H9 (cell line): Measurements from ENCODE around the gene QSER1. TPM values are rescaled to one million over a fixed set of nuclear protein-coding genes. Genes with fewer than 3 reads are reported as not detected.

Experiments used
- DNase-seq: peaks from one replicate; pipeline ENCODE4 v3.0.0-alpha.2; 2017
- H2AFZ ChIP-seq: one replicate; pipeline ENCODE4 v1.6.1; 2013; ENCODE audit warnings: mild to moderate bottlenecking, low read length, control low read depth, moderate library complexity
- H2AK5ac ChIP-seq: 2 replicates; pipeline ENCODE4 v1.6.1; 2013; ENCODE audit warnings: low read length, control low read depth, mixed read lengths; ENCODE audit not compliant: insufficient read length
- H2BK120ac ChIP-seq: one replicate; pipeline ENCODE4 v1.6.1; 2013; ENCODE audit warnings: low read depth, mild to moderate bottlenecking, low read length, control low read depth, inconsistent platforms; ENCODE audit not compliant: poor library complexity, severe bottlenecking
- H2BK12ac ChIP-seq: 2 replicates; pipeline ENCODE4 v1.6.1; 2013; ENCODE audit warnings: low read length, control low read depth, mixed read lengths, low read depth; ENCODE audit not compliant: insufficient read length
- H2BK15ac ChIP-seq: 2 replicates; pipeline ENCODE4 v1.6.1; 2013; ENCODE audit warnings: low read depth, low read length, control low read depth
- H2BK20ac ChIP-seq: one replicate; pipeline ENCODE4 v1.6.1; 2013; ENCODE audit warnings: low read depth, mild to moderate bottlenecking, low read length, control low read depth, inconsistent platforms; ENCODE audit not compliant: poor library complexity, severe bottlenecking
- H2BK5ac ChIP-seq: 2 replicates; pipeline ENCODE4 v1.6.1; 2013; ENCODE audit warnings: low read length, control low read depth, mixed read lengths; ENCODE audit not compliant: insufficient read length
- H3K14ac ChIP-seq: 2 replicates; pipeline ENCODE4 v1.6.1; 2013; ENCODE audit warnings: low read length, control low read depth; ENCODE audit not compliant: insufficient read depth
- H3K18ac ChIP-seq: 2 replicates; pipeline ENCODE4 v1.6.1; 2013; ENCODE audit warnings: low read depth, mild to moderate bottlenecking, mixed read lengths, low read length, control low read depth; ENCODE audit not compliant: insufficient read length
- H3K23ac ChIP-seq: 2 replicates; pipeline ENCODE4 v1.6.1; 2013; ENCODE audit warnings: low read length, control low read depth, mixed read lengths, low read depth; ENCODE audit not compliant: insufficient read length
- H3K23me2 ChIP-seq: 2 replicates; pipeline ENCODE4 v1.6.1; 2013; ENCODE audit warnings: low read depth, mild to moderate bottlenecking, mixed read lengths, low read length, control low read depth; ENCODE audit not compliant: insufficient read length, poor library complexity, severe bottlenecking
- H3K27ac ChIP-seq: 2 replicates; pipeline ENCODE4 v1.5.1; 2013; ENCODE audit warnings: low read length, control low read depth, mixed read lengths, low read depth; ENCODE audit not compliant: insufficient read length
- H3K27me3 ChIP-seq: 2 replicates; pipeline ENCODE4 v1.6.1; 2013; ENCODE audit warnings: low read length, control low read depth, inconsistent platforms; ENCODE audit not compliant: insufficient read depth
- H3K4ac ChIP-seq: 2 replicates; pipeline ENCODE4 v1.6.1; 2013; ENCODE audit warnings: low read depth, mild to moderate bottlenecking, control low read depth, inconsistent platforms, low read length, moderate library complexity
- H3K4me1 ChIP-seq: 2 replicates; pipeline ENCODE4 v1.6.1; 2013; ENCODE audit warnings: low read length, control low read depth, inconsistent platforms; ENCODE audit not compliant: insufficient read depth
- H3K4me2 ChIP-seq: 2 replicates; pipeline ENCODE4 v1.6.1; 2013; ENCODE audit warnings: low read length, control low read depth, mixed read lengths; ENCODE audit not compliant: insufficient read length, insufficient read depth
- H3K56ac ChIP-seq: 2 replicates; pipeline ENCODE4 v1.6.1; 2013; ENCODE audit warnings: low read depth, mild to moderate bottlenecking, mixed read lengths, low read length, control low read depth; ENCODE audit not compliant: insufficient read length
- H3K79me1 ChIP-seq: 2 replicates; pipeline ENCODE4 v1.6.1; 2013; ENCODE audit warnings: low read depth, mild to moderate bottlenecking, moderate library complexity, low read length, control low read depth, inconsistent platforms; ENCODE audit not compliant: insufficient read depth, poor library complexity, severe bottlenecking
- H3K79me2 ChIP-seq: 2 replicates; pipeline ENCODE4 v1.6.1; 2013; ENCODE audit warnings: low read length, control low read depth, inconsistent platforms; ENCODE audit not compliant: insufficient read depth
- H3K9ac ChIP-seq: 2 replicates; pipeline ENCODE4 v1.6.1; 2013; ENCODE audit warnings: low read length, control low read depth, mixed read lengths; ENCODE audit not compliant: insufficient read length; ENCODE audit errors: extremely low read depth
- H3K9me3 ChIP-seq: one replicate; pipeline ENCODE4 v1.6.1; 2013; ENCODE audit warnings: low read depth, low read length, inconsistent platforms; ENCODE audit not compliant: control insufficient read depth
- H3T11ph ChIP-seq: one replicate; pipeline ENCODE4 v1.6.1; 2013; ENCODE audit warnings: mild to moderate bottlenecking, low read length, control low read depth, inconsistent platforms
- H4K20me1 ChIP-seq: one replicate; pipeline ENCODE4 v1.6.1; 2013; ENCODE audit not compliant: control insufficient read depth, insufficient read length, insufficient read depth
- H4K5ac ChIP-seq: 2 replicates; pipeline ENCODE4 v1.6.1; 2013; ENCODE audit warnings: low read depth, mild to moderate bottlenecking, mixed read lengths, low read length, control low read depth; ENCODE audit not compliant: insufficient read length
- H4K8ac ChIP-seq: replicated peaks from 2 replicates; pipeline ENCODE4 v1.6.1; 2013; ENCODE audit warnings: low read length, control low read depth, mixed read lengths, low read depth; ENCODE audit not compliant: insufficient read length
- H4K91ac ChIP-seq: 2 replicates; pipeline ENCODE4 v1.6.1; 2013; ENCODE audit warnings: low read depth, mild to moderate bottlenecking, moderate library complexity, mixed read lengths, low read length, control low read depth; ENCODE audit not compliant: insufficient read length
- H3K27ac Mint-ChIP-seq, 3 experiments: 2 replicates in 2 of 3; 3 replicates in 1 of 3; pipeline ENCODE4 v1.8.0; 2020 to 2021; ENCODE audit warnings: mixed read lengths in 3 of 3, mild to moderate bottlenecking in 1 of 3, moderate library complexity in 1 of 3
- H3K27me3 Mint-ChIP-seq: 2 replicates; pipeline ENCODE4 v1.8.0; 2021; ENCODE audit warnings: low read depth, mild to moderate bottlenecking, moderate library complexity, mixed read lengths
- H3K36me3 Mint-ChIP-seq, 3 experiments: 2 replicates in 2 of 3; 3 replicates in 1 of 3; pipeline ENCODE4 v1.8.0; 2020 to 2021; ENCODE audit warnings: low read depth in 3 of 3, mixed read lengths in 3 of 3; ENCODE audit not compliant: insufficient read depth in 1 of 3
- H3K4me1 Mint-ChIP-seq, 2 experiments: 2 replicates each; pipeline ENCODE4 v1.8.0; 2020; ENCODE audit warnings: mixed read lengths in 2 of 2
- H3K4me3 Mint-ChIP-seq, 2 experiments: 2 replicates in 1 of 2; 3 replicates in 1 of 2; pipeline ENCODE4 v1.8.0; 2020 to 2021; ENCODE audit warnings: mild to moderate bottlenecking in 2 of 2, mixed read lengths in 2 of 2, moderate library complexity in 1 of 2
- H3K9me3 Mint-ChIP-seq, 2 experiments: 2 replicates in 1 of 2; 3 replicates in 1 of 2; pipeline ENCODE4 v1.8.0; 2020; ENCODE audit warnings: mild to moderate bottlenecking in 2 of 2, mixed read lengths in 2 of 2, moderate library complexity in 1 of 2
- WGBS: extraction: QIAGEN DNeasy Blood & Tissue Kit; methylation state at CpG from one replicate; pipeline ENCODE4 v1.1.7; 2013; ENCODE audit warnings: missing lambda C conversion rate, low lambda C conversion rate, mixed read lengths; ENCODE audit not compliant: insufficient read length; ENCODE audit errors: extremely low coverage; 5-methylcytosine and 5-hydroxymethylcytosine counted together
- total RNA-seq: library from RNA; stranded (reverse); gene quantifications from 2 replicates; pipeline ENCODE4 v1.2.1, GENCODE V29; 2021
- TF ChIP-seq, protein P1 (sequence below): fragments of 200-600 bp; sonication (generic); conservative IDR thresholded peaks from 3 replicates; pipeline ENCODE4 v1.8.0; 2021; ENCODE audit warnings: antibody characterized with exemption, mild to moderate bottlenecking

QSER1 gene
- total RNA-seq, 1 experiment from 2014 or later: 139 TPM

DNA sequence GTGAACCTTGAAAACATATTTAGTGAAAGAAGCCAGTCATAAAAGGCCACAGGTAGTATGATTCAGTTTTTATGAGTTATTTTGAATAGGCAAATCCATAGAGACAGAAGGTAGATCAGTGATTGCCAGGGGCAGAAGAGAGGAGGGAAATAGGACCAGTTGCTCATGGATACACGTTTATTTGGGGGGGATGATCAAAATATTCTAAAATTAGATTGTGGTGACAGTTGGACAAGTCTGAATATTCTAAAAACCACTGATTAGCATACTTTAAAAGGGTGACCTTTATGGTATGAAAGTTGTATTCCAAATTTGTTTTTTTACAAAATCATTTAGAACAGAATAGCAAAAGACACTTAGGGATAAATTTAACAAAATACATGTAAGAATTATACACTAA is 28.6 kb downstream of the QSER1 start:
- TF ChIP-seq, protein P1, sequence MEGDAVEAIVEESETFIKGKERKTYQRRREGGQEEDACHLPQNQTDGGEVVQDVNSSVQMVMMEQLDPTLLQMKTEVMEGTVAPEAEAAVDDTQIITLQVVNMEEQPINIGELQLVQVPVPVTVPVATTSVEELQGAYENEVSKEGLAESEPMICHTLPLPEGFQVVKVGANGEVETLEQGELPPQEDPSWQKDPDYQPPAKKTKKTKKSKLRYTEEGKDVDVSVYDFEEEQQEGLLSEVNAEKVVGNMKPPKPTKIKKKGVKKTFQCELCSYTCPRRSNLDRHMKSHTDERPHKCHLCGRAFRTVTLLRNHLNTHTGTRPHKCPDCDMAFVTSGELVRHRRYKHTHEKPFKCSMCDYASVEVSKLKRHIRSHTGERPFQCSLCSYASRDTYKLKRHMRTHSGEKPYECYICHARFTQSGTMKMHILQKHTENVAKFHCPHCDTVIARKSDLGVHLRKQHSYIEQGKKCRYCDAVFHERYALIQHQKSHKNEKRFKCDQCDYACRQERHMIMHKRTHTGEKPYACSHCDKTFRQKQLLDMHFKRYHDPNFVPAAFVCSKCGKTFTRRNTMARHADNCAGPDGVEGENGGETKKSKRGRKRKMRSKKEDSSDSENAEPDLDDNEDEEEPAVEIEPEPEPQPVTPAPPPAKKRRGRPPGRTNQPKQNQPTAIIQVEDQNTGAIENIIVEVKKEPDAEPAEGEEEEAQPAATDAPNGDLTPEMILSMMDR: no peak
- no peak overlapping the region for H2AFZ ChIP-seq
- H3K36me3 Mint-ChIP-seq: peaks cover 0 to 27% (median 24%) of the 10 kb centered on the region in 3 experiments; a peak in 5 of 7 replicates
- no peaks in the 10 kb centered on the region for H3K27me3 Mint-ChIP-seq
- no peak overlapping the region for H3K23ac ChIP-seq
- H3K23me2 ChIP-seq: no peaks in the 10 kb centered on the region
- no peaks in the 10 kb centered on the region for H3K27me3 ChIP-seq
- H3K79me2 ChIP-seq: peaks cover 42% of the 10 kb centered on the region; the same call in 1 of the 2 replicates
- no peak overlapping the region for H3K56ac ChIP-seq
- H3K4me1 ChIP-seq: peaks cover 3% of the 10 kb centered on the region
- no peak overlapping the region for H4K8ac ChIP-seq
- no peak overlapping the region for H3K18ac ChIP-seq
- H3T11ph ChIP-seq: no peak overlapping the region
- H2BK15ac ChIP-seq: no peak overlapping the region
- no peak for DNase-seq
- peaks cover 15 to 23% of the 10 kb centered on the region in 2 experiments for H3K4me1 Mint-ChIP-seq
- H3K4me3 Mint-ChIP-seq: no peak overlapping the region
- no peak overlapping the region for H3K14ac ChIP-seq
- no peak overlapping the region for H3K4ac ChIP-seq
- no peak overlapping the region for H2BK120ac ChIP-seq
- H3K27ac Mint-ChIP-seq: peak overlapping the region in 1 of 3 experiments; percentile 8; a peak in 2 of 7 replicates
- H4K5ac ChIP-seq: no peak overlapping the region
- no peak overlapping the region for H2BK5ac ChIP-seq
- H2BK20ac ChIP-seq: no peak overlapping the region
- WGBS: no CpG with 5 or more reads among the region's 1 CpG
- H3K27ac ChIP-seq: no peak overlapping the region
- no peak overlapping the region for H2AK5ac ChIP-seq
- no peaks in the 10 kb centered on the region for H4K20me1 ChIP-seq
- H3K79me1 ChIP-seq: peaks cover 5% of the 10 kb centered on the region
- H3K4me2 ChIP-seq: no peak overlapping the region
- no peak overlapping the region for H3K9ac ChIP-seq
- no peaks in the 10 kb centered on the region for H3K9me3 ChIP-seq
- H2BK12ac ChIP-seq: no peak overlapping the region
- no peak overlapping the region for H4K91ac ChIP-seq
- H3K9me3 Mint-ChIP-seq: no peaks in the 10 kb centered on the region
